HG03460 (cell line): Measurements from ENCODE around the gene ACVR2B.

Experiments used
- ATAC-seq: cut with Tn5 transposase; IDR thresholded peaks from one replicate; pipeline ENCODE4 v1.9.1; 2021; ENCODE audit not compliant: unreplicated experiment

ACVR2B gene

GRCh38 chr3:38524141-38524739, 70.5 kb downstream of the ACVR2B start:
- ATAC-seq, result no peak

- ATAC-seq, result no peak
Measured at GRCh38 chr3:38526792-38527191, 73.1 kb downstream of the ACVR2B start.

- ATAC-seq, result no peak
Measured at GRCh38 chr3:38528457-38528856, 74.8 kb downstream of the ACVR2B start.

GRCh38 chr3:38532529-38532928, 78.8 kb downstream of the ACVR2B start:
- ATAC-seq, result no peak

- no peak for ATAC-seq
Measured at GRCh38 chr3:38533285-38533976, 79.7 kb downstream of the ACVR2B start.

GRCh38 chr3:38534180-38534579, 80.5 kb downstream of the ACVR2B start:
- no peak for ATAC-seq

GRCh38 chr3:38534604-38535003, 80.9 kb downstream of the ACVR2B start:
- no peak for ATAC-seq

- no peak for ATAC-seq
Measured at GRCh38 chr3:38536671-38537070, 83.0 kb downstream of the ACVR2B start.

GRCh38 chr3:38538773-38539353, 85.2 kb downstream of the ACVR2B start:
- ATAC-seq, result no peak

GRCh38 chr3:38541806-38542205, 88.1 kb downstream of the ACVR2B start:
- no peak for ATAC-seq
